Renal pelvis (tissue), 4 donors: ENCODE results near the gene ZBTB7C. TPM values are rescaled to one million over a fixed set of nuclear protein-coding genes. Genes with fewer than 3 reads are reported as not detected.

Experiments
- DNase-seq: peaks from one replicate; pipeline ENCODE4 v3.0.0-alpha.2; 2013
- polyA plus RNA-seq, 3 donors: library from polyadenylated mRNA; unstranded; fragments of 120-200 nt; gene quantifications; one replicate each; pipeline ENCODE4 v1.2.1, GENCODE V29; 2013; ENCODE audit not compliant: insufficient read length in 3 of 3

The ZBTB7C gene
- polyA plus RNA-seq, 3 donors: 14.0 to 16.8 (median 16.7) TPM

GRCh38 chr18:48123941-48124340 is 285.2 kb downstream of the ZBTB7C start:
- no peak for DNase-seq

- DNase-seq: no peak
These were observed 285.9 kb downstream of the ZBTB7C start for GRCh38 chr18:48123324-48123723.

DNA sequence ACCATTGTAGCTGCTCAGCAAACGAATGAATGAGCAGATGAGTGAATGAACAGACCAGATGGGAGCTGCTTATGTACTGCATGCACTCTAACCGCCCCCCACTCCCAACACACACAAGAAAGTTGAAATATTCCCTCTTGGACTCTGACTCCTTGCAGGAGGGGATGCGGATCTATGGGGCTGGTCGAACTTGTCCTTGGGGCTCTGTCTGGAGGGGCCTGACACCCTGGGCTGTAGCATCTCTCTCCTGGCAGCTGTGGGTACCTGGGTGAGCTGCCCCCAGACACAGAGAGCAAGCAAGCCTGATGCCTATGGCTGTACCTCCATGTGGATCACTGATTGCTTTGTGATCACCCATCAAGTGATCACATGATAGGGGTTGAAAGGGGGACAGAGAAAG is 286.4 kb downstream of the ZBTB7C start:
- no peak for DNase-seq

DNA sequence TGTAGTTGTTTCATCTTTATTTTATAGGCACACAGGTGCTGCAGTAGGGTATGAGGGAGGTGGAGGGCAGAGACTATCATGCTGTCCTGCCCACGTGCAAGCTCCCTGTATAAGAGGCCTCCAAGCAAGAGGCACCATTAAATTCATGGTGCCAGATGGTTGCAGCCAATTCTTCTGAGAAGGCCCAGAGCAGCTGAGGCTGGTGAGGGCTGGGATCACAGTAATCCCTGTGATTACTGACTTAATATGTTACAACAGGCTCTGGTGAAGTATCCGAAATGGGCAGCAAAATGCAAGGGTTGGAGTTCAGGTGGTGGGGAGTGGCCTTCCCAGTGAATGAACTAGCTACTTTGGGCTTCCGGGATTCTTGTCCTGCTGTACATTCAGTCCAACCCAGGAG is 286.8 kb downstream of the ZBTB7C start:
- DNase-seq: no peak

GRCh38 chr18:48121752-48122151 is 287.4 kb downstream of the ZBTB7C start:
- DNase-seq: no peak

DNA sequence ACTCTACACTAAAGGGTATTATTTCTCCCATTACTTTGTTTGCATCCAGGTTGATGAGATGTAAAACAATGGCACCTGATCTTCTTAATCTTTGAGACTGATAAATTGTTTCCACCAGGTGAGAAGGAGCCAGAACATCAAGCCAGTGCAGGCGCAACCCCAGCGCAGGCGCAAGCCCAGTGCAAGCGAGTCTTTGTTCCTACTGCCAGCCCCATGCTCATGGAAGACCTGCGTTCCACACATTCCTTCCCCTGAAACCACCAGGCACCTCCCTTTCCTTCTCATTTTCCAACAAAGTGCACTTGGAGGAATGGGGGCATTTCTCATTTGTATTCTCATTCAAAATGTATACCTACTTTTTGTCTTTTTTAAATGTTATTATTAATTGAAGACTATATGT is 290.0 kb downstream of the ZBTB7C start:
- DNase-seq: no peak

GRCh38 chr18:48116873-48117630 is 292.1 kb downstream of the ZBTB7C start:
- no peak for DNase-seq

- DNase-seq: no peak
These were observed 293.2 kb downstream of the ZBTB7C start for GRCh38 chr18:48116017-48116416.

DNA sequence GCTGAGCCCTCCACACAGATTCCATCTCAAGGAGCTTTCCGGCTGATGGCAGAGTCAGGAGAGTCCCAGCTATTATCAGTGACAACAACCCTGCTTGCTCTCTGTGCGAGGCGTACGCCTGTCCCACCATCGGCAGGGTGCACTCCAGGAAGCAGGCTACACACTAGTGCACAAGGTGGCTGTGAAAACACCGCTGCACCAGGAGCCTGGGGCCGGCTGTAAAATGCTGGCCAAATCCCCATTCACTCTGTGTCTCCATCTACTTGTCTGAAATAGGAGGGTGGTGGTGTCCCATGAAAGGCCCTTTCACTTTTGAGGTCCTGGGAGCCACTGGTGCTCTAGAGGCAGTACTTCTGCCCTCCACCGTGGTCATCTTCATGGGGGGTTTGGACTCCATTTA is 295.5 kb downstream of the ZBTB7C start:
- DNase-seq: no peak

DNA sequence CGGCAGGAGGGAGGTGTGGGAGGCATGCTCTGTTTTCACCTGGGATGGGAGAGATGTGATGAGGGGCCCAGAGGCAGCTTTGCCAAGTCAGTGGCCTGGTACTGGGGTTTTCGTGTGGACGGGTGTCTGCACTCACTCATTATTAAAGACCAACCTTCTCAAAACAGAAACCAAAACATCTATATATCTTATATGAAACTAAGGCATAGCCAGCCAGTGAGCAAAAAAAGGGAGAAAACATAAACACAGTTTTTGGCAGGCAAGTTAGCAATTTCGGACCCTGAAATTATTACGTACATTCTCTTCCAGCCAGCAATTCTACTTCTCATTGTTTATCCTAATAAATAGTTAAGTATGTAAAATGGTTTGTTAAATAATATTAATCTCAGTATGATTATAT is 297.6 kb downstream of the ZBTB7C start:
- no peak for DNase-seq

DNA sequence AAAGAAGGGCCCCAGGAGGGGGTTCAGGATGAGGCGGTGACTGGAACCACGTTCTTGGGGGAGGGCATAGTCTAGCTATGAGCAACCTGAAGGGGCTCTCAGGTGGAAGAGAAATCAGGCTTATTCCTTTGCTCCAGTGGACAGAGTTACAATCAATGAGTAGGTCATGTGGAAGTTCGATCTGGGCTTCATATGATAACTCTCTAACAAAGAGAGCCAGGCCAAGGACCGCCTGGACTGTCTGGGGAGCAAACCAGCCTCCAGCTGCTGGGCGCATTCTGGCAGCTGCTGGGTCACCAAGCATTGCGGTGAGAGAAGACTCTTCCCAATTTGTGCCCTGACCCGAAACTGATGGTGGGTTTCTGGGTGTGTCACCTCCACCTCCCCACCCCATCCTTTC is 298.4 kb downstream of the ZBTB7C start:
- no peak for DNase-seq

DNA sequence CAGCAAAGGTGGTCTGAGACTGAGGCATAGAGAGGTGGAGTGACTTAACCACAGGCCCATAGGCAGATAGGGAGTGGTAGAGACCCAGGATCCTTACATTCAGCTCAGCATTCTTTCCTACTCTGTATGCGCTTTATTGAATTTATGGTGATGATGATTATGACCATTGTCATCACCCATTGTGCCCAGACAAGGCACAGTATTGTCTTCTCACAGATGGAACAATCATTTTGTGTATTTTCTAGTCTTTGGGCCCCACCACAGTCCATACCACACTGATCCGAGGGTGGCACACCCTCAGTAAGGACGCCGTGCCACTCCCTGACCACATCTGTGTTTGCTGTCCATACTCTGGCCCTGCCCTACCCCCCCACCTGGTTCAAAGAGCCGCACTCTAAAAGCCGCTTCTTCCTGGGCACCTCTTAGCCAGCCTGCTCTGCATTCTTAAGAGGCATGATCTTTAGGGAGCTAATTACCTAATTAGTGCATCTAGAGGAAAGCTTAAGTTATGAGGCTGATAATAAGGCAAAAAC is 299.2 kb downstream of the ZBTB7C start:
- DNase-seq: no peak

GRCh38 chr18:48108136-48108535 is 301.0 kb downstream of the ZBTB7C start:
- no peak for DNase-seq

GRCh38 chr18:48106976-48107781 is 302.0 kb downstream of the ZBTB7C start:
- peak; percentile 33 for DNase-seq

- no peak for DNase-seq
These were observed 302.7 kb downstream of the ZBTB7C start for GRCh38 chr18:48106498-48106897.

DNA sequence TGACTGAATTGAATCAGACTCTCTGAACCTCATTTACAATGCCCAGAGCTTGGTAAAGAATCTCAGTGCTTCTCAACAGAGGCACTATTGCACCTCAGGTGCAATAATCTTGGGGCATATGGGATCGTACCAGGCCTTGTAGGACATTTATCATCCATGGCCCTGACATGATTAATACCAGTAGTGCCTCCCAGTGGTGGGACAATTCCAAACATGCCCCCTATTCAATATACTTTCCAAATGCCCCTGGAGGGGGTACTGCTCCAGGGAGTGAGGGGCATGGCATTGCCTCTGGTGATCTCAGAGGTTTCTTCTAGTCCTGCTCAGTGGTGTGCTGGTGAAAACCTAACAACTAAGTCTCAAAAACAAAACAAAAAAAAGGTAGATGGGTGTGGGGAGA is 303.9 kb downstream of the ZBTB7C start:
- DNase-seq: no peak

DNA sequence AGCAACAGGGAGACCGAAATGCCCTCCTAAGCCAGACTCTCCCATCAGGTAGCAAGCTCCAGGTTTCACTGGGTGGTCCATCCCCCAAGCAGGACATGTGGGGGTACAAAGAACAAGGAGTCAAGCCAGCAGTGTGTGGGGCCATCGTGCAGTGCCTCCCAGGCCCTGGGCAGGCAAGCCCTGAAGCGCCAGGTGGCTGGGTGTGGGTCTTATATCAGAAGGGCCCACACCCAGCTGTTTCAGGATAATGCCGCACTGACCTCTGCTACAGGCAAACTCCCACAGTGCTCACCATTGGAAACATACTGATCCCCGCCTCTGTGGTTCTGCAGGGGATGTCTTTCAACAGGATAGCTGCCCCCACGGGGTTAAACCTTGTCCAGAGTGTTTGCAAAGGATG is 304.5 kb downstream of the ZBTB7C start:
- no peak for DNase-seq

- peak; percentile 75 for DNase-seq
These were observed 308.5 kb downstream of the ZBTB7C start for GRCh38 chr18:48100651-48101165.

DNA sequence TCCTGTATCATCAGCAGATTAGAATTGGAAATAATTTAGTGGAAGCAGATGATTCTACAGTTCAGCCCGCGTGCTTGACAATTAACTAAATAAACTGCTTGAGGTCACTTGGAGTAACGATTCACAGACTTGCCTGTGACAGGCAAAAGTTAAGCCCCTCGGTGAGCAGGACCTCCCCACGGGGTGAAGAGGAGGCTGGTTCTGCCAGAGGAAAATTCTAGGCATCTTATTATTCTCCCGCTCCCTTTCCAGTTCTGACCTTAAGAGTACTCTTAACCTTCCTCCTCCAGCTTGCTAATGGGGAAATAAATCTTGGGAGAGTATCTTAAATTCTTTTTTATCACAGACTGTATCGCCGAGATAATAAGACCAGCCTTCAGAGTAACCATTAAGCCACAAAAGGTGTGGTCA is 309.0 kb downstream of the ZBTB7C start:
- peak; percentile 54 for DNase-seq

DNA sequence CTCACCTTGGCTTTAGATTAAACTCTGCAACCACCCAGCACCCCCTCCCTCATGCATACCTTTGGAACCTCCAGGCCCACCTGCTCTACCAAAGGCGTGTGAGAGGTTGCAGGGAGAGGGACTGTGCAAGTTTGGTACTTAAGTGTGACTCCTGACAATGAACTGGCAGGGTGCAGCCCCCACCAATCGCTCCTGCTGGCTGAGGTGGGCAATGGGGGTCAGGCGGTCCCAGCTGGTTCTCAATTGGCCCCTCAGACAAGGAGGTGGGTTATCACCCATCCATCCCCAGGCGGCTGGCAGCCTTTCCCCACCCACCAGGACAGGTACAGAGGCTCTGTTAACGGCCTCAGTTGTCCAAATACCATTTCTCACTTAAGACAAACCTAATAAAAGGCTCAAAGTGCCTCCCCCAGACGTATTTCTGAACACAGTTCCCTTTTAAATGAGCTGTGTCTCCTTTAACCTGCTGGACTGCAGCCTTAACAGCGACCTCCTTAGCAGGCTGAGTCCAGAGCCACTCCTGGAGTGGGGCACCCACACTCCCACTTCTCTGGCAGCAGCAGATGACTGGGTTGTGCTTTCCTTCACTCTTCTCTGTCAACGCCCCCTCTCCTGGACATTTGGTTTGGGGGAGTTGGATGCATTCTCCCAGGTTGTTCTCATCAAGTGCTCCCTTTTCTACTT is 309.6 kb downstream of the ZBTB7C start:
- peak; percentile 51 for DNase-seq

GRCh38 chr18:48098538-48098937 is 310.6 kb downstream of the ZBTB7C start:
- no peak for DNase-seq

GRCh38 chr18:48098007-48098406 is 311.2 kb downstream of the ZBTB7C start:
- DNase-seq: no peak
